HCT116 (cell line): Measurements from ENCODE around the gene ATP6V0D1.

ENCODE experiments used
- CTCF ChIP-seq, 3 experiments: fragments of 200-600 bp in 1 of 3; sonication (generic) in 1 of 3; IDR thresholded peaks in 2 of 3; conservative IDR thresholded peaks in 1 of 3; 2 replicates each; pipeline ENCODE4 v1.5.1; 2012 to 2017; ENCODE audit warnings: low read depth in 2 of 3, low read length in 2 of 3, antibody characterized with exemption in 1 of 3, borderline replicate concordance in 1 of 3, control low read depth in 1 of 3, mild to moderate bottlenecking in 1 of 3, mixed read lengths in 1 of 3, mixed run types in 1 of 3, moderate library complexity in 1 of 3; ENCODE audit not compliant: insufficient read depth in 1 of 3
- POLR2A ChIP-seq: IDR thresholded peaks from 2 replicates; pipeline ENCODE4 v1.7.0; 2011; ENCODE audit warnings: borderline replicate concordance; ENCODE audit not compliant: insufficient read depth, insufficient read length; ENCODE audit errors: extremely low read depth
- POLR2AphosphoS5 ChIP-seq: IDR thresholded peaks from 2 replicates; pipeline ENCODE4 v1.6.1; 2011; ENCODE audit warnings: mild to moderate bottlenecking, low read depth, low read length, moderate library complexity
- YY1 ChIP-seq: IDR thresholded peaks from 2 replicates; pipeline ENCODE4 v1.6.1; 2011; ENCODE audit warnings: low read length, low read depth, moderate library complexity, mild to moderate bottlenecking; ENCODE audit not compliant: insufficient replicate concordance; ENCODE audit errors: extremely low read depth

- no peak for TF ChIP-seq POLR2A
- no peak for TF ChIP-seq CTCF (IDR thresholded peaks at IDR 0.05 in 2 of 3, conservative IDR thresholded peaks at IDR 0.05 in 1 of 3; ENCODE audit: borderline replicate concordance in 1 of 3, insufficient read depth in 1 of 3, low read depth in 2 of 3, low read length in 2 of 3)
- TF ChIP-seq YY1 = no peak
- no peak for TF ChIP-seq POLR2AphosphoS5
Observed at GRCh38 chr16:67486805-67487204, 5.8 kb upstream of the ATP6V0D1 start.
